HepG2 (cell line): ENCODE data around the gene MYH7. TPM values are rescaled to one million over a fixed set of nuclear protein-coding genes. Genes with fewer than 3 reads are reported as not detected.

Experiments
- ATAC-seq: fragments of 200-7000 bp; cut with Tn5 transposase; 3 replicates; pipeline ENCODE4 v1.9.1; 2020; ENCODE audit warnings: mild to moderate bottlenecking, moderate library complexity
- BruUV-seq: library from RNA; stranded (reverse); fragments of 400-500 nt; replicated peaks from 2 replicates; lab custom pipeline; 2021; lab: Mats Ljungman, UMichigan
- CTCF ChIA-PET: fragments of 300-600 bp; formaldehyde crosslinking; extraction: SDS; loops from one replicate; lab custom pipeline; 2021; ENCODE audit warnings: low total read pairs, inconsistent platforms, low intra/inter-chr PET ratio; lab: Yijun Ruan, JAX
- POLR2A ChIA-PET: fragments of 350-600 bp; sonication (Branson Sonifier 250); formaldehyde crosslinking; loops from one replicate; lab custom pipeline; 2020; ENCODE audit warnings: antibody characterized with exemption, inconsistent platforms; lab: Yijun Ruan, JAX
- DNase-seq: peaks from one replicate; pipeline ENCODE4 v3.0.0-alpha.2; 2015; ENCODE audit warnings: low spot score
- FAIRE-seq: peaks from 3 replicates; lab custom pipeline; 2011; peaks lifted over from hg19 to GRCh38; lab: Jason Lieb, UNC
- H2AFZ ChIP-seq: one replicate; pipeline ENCODE4 v1.6.1; 2011; ENCODE audit warnings: low read length, inconsistent platforms
- H3K27ac ChIP-seq: fragments of 300-600 bp; 3 replicates; pipeline ENCODE4 v1.8.0; 2011; ENCODE audit warnings: mixed run types, mild to moderate bottlenecking, mixed read lengths, low read length, inconsistent platforms; ENCODE audit not compliant: insufficient read depth; ENCODE audit errors: extremely low read length
- H3K27me3 ChIP-seq, 2 experiments: fragments of 200-600 bp in 1 of 2; 2 replicates in 1 of 2; 3 replicates in 1 of 2; pipeline versions ENCODE4 v1.6.0 to v1.8.0; 2011; ENCODE audit warnings: low read length in 2 of 2, mild to moderate bottlenecking in 2 of 2, moderate library complexity in 2 of 2, inconsistent platforms in 1 of 2; ENCODE audit not compliant: insufficient read depth in 2 of 2, control insufficient read depth in 1 of 2
- H3K36me3 ChIP-seq, 2 experiments: fragments of 200-600 bp in 1 of 2; replicated peaks in 1 of 2; 2 replicates in 1 of 2; 3 replicates in 1 of 2; pipeline versions ENCODE4 v1.5.1 to v1.8.0; 2011; ENCODE audit warnings: low read length in 2 of 2, inconsistent platforms in 1 of 2; ENCODE audit not compliant: insufficient read depth in 2 of 2, control insufficient read depth in 1 of 2
- H3K4me1 ChIP-seq: 2 replicates; pipeline ENCODE4 v1.5.1; 2012; ENCODE audit warnings: low read length, inconsistent platforms; ENCODE audit not compliant: insufficient read depth
- H3K4me2 ChIP-seq: 2 replicates; pipeline ENCODE4 v1.6.0; 2011; ENCODE audit warnings: low read depth, low read length, inconsistent platforms
- H3K4me3 ChIP-seq, 3 experiments: fragments of 200-600 bp in 1 of 3; sonication (generic), shearing (Covaris generic) in 1 of 3; replicated peaks in 1 of 3; 2 replicates each; pipeline ENCODE4 v1.5.1; 2011 to 2016; ENCODE audit warnings: low read length in 3 of 3, inconsistent platforms in 2 of 3, low read depth in 2 of 3, mild to moderate bottlenecking in 2 of 3, control low read depth in 1 of 3, mixed read lengths in 1 of 3; ENCODE audit not compliant: insufficient read depth in 1 of 3
- H3K79me2 ChIP-seq: one replicate; pipeline ENCODE4 v1.6.1; 2011; ENCODE audit warnings: low read length, inconsistent platforms; ENCODE audit not compliant: insufficient read depth
- H3K9ac ChIP-seq: 2 replicates; pipeline ENCODE4 v1.6.0; 2011; ENCODE audit warnings: mild to moderate bottlenecking, low read depth, low read length, inconsistent platforms; ENCODE audit not compliant: insufficient read depth
- H3K9me3 ChIP-seq: 2 replicates; pipeline ENCODE4 v1.5.1; 2012; ENCODE audit warnings: mild to moderate bottlenecking, low read length
- H4K20me1 ChIP-seq: 2 replicates; pipeline ENCODE4 v1.6.0; 2011; ENCODE audit warnings: inconsistent platforms, mild to moderate bottlenecking, low read length, moderate library complexity; ENCODE audit not compliant: insufficient read depth
- TEAD2 ChIP-seq: sonication (generic); formaldehyde crosslinking; IDR thresholded peaks from 2 replicates; pipeline ENCODE4 v1.9.0; 2021; ENCODE audit warnings: missing genetic modification reagents
- ZNF333 ChIP-seq: sonication (generic); formaldehyde crosslinking; IDR thresholded peaks from 2 replicates; pipeline ENCODE4 v1.4.0; 2020; ENCODE audit warnings: mild to moderate bottlenecking, missing genetic modification reagents, borderline replicate concordance
- WGBS: methylation state at CpG from one replicate; pipeline ENCODE4 v1.1.6; 2017; ENCODE audit warnings: low lambda C conversion rate; 5-methylcytosine and 5-hydroxymethylcytosine counted together
- in situ Hi-C: cut with HindIII; loops from 2 replicates; pipeline ENCODE4 v1.10.0; 2017; ENCODE audit warnings: low pct_unique_long_range_greater_than_20kb; ENCODE audit not compliant: extremely low pct_ligation_motif_present
- intact Hi-C: fragments of 100-400 bp; cut with micrococcal nuclease; formaldehyde crosslinking; loops from one replicate; pipeline ENCODE4 v1.10.0; 2022; ENCODE audit not compliant: unreplicated experiment
- polyA plus RNA-seq, 8 experiments: library from polyadenylated mRNA; depleted of rRNA in 3 of 8; stranded (reverse) in 7 of 8; unstranded in 1 of 8; fragments of >200 nt; fragmentation: Illumina TruSeq in 4 of 8; extraction: Trizol in 4 of 8; gene quantifications; 2 replicates each; pipeline versions ENCODE4 v1.2.1 to v1.2.3, GENCODE V29; 2011 to 2016; ENCODE audit warnings: low read depth in 4 of 8, missing spikeins in 1 of 8, mixed read lengths in 1 of 8; ENCODE audit not compliant: insufficient read depth in 1 of 8
- total RNA-seq, 5 experiments: library from RNA; depleted of rRNA; stranded (reverse); fragments of >200 nt; fragmentation: Illumina TruSeq; extraction: Trizol; gene quantifications; 2 replicates each; pipeline ENCODE4 v1.2.3, GENCODE V29; 2016; ENCODE audit warnings: low read depth in 1 of 5
- TF ChIP-seq, protein P1 (sequence below): sonication (generic); formaldehyde crosslinking; IDR thresholded peaks from 2 replicates; pipeline ENCODE4 v1.9.0; 2022; ENCODE audit warnings: low read depth, missing genetic modification reagents
- TF ChIP-seq, protein P2 (sequence below): sonication (generic); formaldehyde crosslinking; IDR thresholded peaks from 2 replicates; pipeline ENCODE4 v1.4.0; 2020; ENCODE audit warnings: missing genetic modification reagents

Gene MYH7
- total and polyA plus RNA-seq, 2 of the 13 experiments (the other 11 are each of a cell fraction or from before 2014, with no cell fraction given), result 0.04 TPM; not detected in 1

DNA sequence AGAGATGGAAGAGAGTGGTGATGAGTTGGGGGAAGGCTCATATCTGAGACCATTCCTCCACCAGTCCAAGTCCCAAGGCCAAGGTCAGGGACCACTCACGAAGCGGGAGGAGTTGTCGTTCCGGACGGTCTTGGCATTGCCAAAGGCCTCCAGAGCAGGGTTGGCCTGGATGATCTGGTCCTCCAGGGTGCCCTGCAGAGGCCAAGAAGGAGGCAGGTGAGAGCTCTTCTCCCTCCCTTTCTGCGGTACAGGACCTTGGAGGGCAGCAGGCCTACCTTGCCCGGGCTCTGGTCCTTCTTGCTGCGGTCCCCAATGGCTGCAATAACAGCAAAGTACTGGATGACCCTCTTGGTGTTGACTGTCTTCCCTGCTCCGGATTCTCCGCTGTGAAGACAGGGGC lies 4.0 kb downstream of the MYH7 start:
- FAIRE-seq, result no peak
- no TSS peak for BruUV-seq

More for the DNA sequence above, 4.0 kb downstream of the MYH7 start:
- WGBS, result 38% methylated on average over 10 of the region's 10 CpGs
- no peak for ATAC-seq
- H3K27ac ChIP-seq, result no peak overlapping the region
- no peaks in the 10 kb centered on the region for H3K36me3 ChIP-seq
- CTCF ChIA-PET, result no interaction called here
- no peak overlapping the region for H2AFZ ChIP-seq
- TF ChIP-seq TEAD2 (no peak), ZNF333 (CRISPR knock-in tag) (0 out of 2 replicates have a peak, but pooled peaks have one; percentile 28)
- TF ChIP-seq, protein P1, sequence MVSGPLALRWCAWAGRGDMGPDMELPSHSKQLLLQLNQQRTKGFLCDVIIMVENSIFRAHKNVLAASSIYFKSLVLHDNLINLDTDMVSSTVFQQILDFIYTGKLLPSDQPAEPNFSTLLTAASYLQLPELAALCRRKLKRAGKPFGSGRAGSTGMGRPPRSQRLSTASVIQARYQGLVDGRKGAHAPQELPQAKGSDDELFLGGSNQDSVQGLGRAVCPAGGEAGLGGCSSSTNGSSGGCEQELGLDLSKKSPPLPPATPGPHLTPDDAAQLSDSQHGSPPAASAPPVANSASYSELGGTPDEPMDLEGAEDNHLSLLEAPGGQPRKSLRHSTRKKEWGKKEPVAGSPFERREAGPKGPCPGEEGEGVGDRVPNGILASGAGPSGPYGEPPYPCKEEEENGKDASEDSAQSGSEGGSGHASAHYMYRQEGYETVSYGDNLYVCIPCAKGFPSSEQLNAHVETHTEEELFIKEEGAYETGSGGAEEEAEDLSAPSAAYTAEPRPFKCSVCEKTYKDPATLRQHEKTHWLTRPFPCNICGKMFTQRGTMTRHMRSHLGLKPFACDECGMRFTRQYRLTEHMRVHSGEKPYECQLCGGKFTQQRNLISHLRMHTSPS (CRISPR knock-in tag), result no peak
- TF ChIP-seq, protein P2, sequence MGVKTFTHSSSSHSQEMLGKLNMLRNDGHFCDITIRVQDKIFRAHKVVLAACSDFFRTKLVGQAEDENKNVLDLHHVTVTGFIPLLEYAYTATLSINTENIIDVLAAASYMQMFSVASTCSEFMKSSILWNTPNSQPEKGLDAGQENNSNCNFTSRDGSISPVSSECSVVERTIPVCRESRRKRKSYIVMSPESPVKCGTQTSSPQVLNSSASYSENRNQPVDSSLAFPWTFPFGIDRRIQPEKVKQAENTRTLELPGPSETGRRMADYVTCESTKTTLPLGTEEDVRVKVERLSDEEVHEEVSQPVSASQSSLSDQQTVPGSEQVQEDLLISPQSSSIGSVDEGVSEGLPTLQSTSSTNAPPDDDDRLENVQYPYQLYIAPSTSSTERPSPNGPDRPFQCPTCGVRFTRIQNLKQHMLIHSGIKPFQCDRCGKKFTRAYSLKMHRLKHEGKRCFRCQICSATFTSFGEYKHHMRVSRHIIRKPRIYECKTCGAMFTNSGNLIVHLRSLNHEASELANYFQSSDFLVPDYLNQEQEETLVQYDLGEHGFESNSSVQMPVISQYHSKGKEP (CRISPR knock-in tag), result no peak
- H3K9me3 ChIP-seq, result no peaks in the 10 kb centered on the region
- intact Hi-C loops, result no loop called here
- no peaks in the 10 kb centered on the region for H3K79me2 ChIP-seq
- no peak for DNase-seq
- no peaks in the 10 kb centered on the region for H4K20me1 ChIP-seq
- in situ Hi-C loops, result no loop called here
- peaks cover 6 to 35% of the 10 kb centered on the region in 2 experiments for H3K27me3 ChIP-seq
- no peak overlapping the region for H3K9ac ChIP-seq
- H3K4me2 ChIP-seq, result no peak overlapping the region
- H3K4me3 ChIP-seq, result no peak overlapping the region
- H3K4me1 ChIP-seq, result peaks cover 21% of the 10 kb centered on the region
- POLR2A ChIA-PET, result no interaction called here
